ENCODE measurements around the gene CDH23.

The CDH23 gene

DNA sequence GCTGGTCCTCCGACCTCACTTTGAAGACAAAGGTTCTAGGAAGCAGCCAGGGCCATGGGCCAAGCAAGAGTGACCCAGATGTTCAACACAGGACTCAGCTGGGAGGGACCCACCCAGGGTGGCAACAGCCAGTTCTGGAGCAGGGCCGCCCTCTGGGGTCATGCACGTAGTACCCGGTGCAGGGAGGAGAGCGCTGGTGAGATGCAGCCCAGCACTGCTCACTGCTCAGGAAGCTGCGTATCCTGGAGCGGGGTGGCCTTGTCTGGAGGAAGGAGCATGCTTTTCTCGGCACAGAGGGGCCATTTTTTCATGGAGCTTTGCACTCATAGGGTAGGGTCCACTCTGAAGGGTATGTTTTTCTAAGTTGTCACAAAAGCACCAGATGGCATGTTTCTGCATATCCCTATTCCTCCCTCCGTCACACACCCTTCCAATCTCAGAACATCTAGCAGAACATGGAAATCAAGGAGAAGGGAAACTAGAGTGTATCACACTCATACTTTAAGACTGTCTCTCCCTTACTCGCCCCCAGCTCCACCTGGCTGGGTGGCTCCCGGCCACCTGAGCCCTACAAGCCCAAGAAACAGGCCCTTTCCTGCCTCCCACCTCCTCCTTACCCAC is 132.6 kb downstream of the CDH23 start:
- CTCF ChIA-PET, result no interaction called here
- H3K4me3 ChIP-seq (ENCODE audit: low read depth, low read length), result no peak overlapping the region
- DNase-seq (ENCODE audit: low read depth, low spot score), result no peak
- POLR2A ChIA-PET, result no interaction called here
- TF ChIP-seq, protein P1, sequence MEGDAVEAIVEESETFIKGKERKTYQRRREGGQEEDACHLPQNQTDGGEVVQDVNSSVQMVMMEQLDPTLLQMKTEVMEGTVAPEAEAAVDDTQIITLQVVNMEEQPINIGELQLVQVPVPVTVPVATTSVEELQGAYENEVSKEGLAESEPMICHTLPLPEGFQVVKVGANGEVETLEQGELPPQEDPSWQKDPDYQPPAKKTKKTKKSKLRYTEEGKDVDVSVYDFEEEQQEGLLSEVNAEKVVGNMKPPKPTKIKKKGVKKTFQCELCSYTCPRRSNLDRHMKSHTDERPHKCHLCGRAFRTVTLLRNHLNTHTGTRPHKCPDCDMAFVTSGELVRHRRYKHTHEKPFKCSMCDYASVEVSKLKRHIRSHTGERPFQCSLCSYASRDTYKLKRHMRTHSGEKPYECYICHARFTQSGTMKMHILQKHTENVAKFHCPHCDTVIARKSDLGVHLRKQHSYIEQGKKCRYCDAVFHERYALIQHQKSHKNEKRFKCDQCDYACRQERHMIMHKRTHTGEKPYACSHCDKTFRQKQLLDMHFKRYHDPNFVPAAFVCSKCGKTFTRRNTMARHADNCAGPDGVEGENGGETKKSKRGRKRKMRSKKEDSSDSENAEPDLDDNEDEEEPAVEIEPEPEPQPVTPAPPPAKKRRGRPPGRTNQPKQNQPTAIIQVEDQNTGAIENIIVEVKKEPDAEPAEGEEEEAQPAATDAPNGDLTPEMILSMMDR (IDR thresholded peaks at IDR 0.05; ENCODE audit: insufficient read depth, low read length, missing control alignments), result no peak

DNA sequence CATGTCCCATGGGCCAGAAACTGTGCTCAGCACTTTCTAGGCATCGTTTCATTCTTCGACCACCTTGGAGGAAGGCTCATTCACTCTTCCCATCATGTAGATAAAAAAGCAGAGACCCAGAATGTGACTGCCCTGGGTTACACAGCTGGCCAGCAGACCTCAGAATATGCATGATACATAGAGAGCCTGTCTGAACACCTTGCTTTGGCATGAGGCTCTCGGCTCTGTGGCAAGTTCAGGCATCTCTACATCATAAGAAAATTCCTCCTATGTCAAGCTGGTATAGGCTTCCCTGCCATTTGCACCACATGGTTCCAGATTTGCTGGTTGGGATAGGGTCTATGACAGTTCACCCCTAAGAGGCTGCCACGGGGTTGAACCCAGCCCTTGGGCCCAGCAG is 134.1 kb downstream of the CDH23 start:
- TF ChIP-seq, protein P1 (IDR thresholded peaks at IDR 0.05; ENCODE audit: insufficient read depth, low read length, missing control alignments), result no peak
- POLR2A ChIA-PET, result no interaction called here
- no peak overlapping the region for H3K4me3 ChIP-seq (ENCODE audit: low read depth, low read length)
- no peak for DNase-seq (ENCODE audit: low read depth, low spot score)
- CTCF ChIA-PET, result interaction anchor here (1.2 kb wide), 1 partner anchor 39 kb away, joined by 3 read pairs; no protein-coding TSS in a partner anchor

DNA sequence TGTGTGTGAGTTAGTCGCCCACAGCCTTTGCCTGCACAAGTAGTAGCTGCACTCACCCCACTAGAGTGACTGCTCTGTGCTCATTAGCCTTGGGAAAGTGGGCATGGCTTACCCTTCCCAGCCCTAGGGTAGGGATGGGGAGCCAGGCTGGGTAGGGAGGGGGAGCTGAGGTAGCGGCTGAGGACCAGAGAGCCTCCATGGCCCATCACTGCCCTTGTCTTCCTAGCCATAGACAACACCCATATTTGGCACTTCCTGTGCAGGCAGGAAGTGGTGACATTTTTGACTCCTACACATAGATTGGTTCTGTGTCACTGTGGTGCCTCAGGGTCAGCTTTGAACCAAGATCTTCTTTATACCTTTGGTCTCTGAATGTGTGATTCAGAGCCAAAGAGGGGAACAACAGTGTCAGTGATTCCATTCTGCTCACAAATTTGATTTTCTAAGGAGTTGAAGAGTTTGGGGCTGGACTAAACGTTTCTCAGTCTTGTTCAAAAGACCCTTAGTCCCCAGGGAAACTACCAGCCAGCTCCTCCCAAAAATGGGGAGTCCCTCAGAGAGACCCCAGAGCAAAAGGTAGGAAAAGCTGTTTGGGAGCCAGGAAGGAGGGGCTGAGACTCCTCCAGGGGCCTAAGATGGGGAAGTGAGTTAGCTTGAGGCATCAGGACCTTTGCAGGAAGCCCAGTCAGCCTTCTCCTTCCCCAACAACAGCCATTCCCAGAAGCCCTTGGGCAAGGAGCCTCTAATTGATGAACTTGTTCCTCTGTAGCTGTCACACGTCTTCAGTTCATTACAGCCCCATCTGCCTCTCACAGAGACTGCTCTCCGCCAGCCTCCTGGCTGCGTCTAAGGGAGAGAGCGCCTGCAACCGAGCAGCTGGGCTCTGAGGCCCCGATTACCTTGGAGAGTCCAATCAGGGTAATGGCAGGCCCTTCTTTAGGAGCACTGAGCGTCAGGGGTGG is 135.0 kb downstream of the CDH23 start:
- ChIA-PET CTCF (interaction anchor here (1.2 kb wide), 1 partner anchor 38 kb away, joined by 3 read pairs; no protein-coding TSS in a partner anchor), POLR2A (no interaction called here)
- no peak for DNase-seq (ENCODE audit: low read depth, low spot score)
- no peak overlapping the region for H3K4me3 ChIP-seq (ENCODE audit: low read depth, low read length)
- TF ChIP-seq, protein P1 (IDR thresholded peaks at IDR 0.05; ENCODE audit: insufficient read depth, low read length, missing control alignments), result no peak

DNA sequence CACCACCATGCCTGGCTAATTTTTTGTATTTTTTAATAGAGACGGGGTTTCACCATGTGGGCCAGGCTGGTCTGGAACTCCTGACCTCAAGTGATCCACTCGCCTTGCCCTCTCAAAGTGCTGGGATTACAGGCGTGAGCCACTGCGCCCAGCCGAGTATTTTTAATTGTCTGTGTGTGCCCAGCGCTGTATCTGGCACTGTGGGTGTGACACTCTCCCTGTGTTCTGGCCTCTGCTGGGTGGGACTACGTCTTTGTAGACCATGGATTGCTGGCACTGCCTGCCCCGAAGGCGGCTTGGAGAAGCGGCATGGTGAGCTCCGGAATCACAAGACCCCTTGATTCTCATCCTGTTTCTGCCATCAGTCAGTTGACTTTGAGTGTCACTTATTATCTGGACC is 136.2 kb downstream of the CDH23 start:
- ChIA-PET POLR2A (no interaction called here), CTCF (no interaction called here)
- TF ChIP-seq, protein P1 (IDR thresholded peaks at IDR 0.05; ENCODE audit: insufficient read depth, low read length, missing control alignments), result no peak
- no peak overlapping the region for H3K4me3 ChIP-seq (ENCODE audit: low read depth, low read length)
- DNase-seq (ENCODE audit: low read depth, low spot score), result no peak

DNA sequence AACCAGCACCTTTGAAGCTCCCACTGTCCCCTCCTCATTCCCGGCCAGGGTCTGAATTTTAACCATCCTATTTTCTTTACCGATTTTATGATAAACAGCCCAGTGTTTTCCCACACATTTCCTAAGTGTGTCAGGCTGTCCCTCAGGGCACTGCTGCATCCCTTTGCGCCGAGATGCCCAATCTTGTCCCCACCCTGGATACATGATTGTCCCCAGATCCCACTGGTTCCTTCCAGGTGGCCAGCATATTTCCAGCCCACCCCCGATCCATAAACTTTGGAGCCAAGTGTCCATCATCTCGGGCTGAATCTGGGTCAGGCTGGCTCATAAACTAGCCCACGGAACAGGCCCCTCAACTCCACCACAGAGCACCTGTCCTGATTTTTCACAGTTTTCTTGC is 137.2 kb downstream of the CDH23 start:
- TF ChIP-seq, protein P1 (IDR thresholded peaks at IDR 0.05; ENCODE audit: insufficient read depth, low read length, missing control alignments), result no peak
- ChIA-PET CTCF (no interaction called here), POLR2A (no interaction called here)
- no peak for DNase-seq (ENCODE audit: low read depth, low spot score)
- H3K4me3 ChIP-seq (ENCODE audit: low read depth, low read length), result no peak overlapping the region

DNA sequence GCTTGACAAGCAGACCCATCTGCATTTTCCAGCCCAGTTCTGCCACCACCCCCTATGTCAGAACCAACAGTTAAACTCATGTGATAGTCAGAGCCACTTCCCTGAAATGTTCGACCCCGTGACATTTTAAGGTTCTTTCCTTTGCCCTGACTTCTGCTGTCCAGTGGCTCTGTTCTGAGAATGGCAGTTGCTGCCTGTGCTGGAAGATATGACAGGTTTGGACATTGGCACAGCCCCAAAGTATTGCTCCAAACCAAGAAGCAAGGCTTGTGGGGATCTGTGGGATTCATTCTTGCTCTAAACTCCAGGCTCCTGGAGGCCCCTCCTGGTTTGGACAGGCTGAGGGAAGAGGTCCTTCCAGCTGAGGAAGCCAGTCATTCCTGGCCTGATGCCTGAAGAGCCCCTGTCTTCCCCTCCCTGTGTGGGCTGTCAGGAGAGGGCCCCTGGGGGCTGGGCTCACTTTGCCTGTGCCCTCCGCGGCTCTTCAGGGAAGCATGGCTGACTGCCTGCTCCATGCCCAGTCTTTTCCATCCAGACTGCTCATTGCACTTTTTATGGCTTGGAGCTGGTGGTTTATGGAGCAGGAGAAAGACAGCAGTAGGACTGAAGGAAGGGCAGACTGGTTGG is 138.0 kb downstream of the CDH23 start:
- H3K4me3 ChIP-seq (ENCODE audit: low read depth, low read length), result no peak overlapping the region
- TF ChIP-seq, protein P1 (IDR thresholded peaks at IDR 0.05; ENCODE audit: insufficient read depth, low read length, missing control alignments), result no peak
- no peak for DNase-seq (ENCODE audit: low read depth, low spot score)
- ChIA-PET CTCF (no interaction called here), POLR2A (no interaction called here)
